K562 (cell line): Measurements from ENCODE around the gene KLK8. TPM values are rescaled to one million over a fixed set of nuclear protein-coding genes. Genes with fewer than 3 reads are reported as not detected.

ENCODE experiments used
- ATAC-seq: fragments of 200-7000 bp; cut with Tn5 transposase; 3 replicates; pipeline ENCODE4 v1.9.1; 2020; ENCODE audit warnings: moderate library complexity
- BruUV-seq: library from RNA; stranded (reverse); fragments of 400-500 nt; replicated peaks from 2 replicates; lab custom pipeline; 2021; lab: Mats Ljungman, UMichigan
- CTCF ChIA-PET: fragments of 300-600 bp; formaldehyde crosslinking; extraction: SDS; loops from one replicate; lab custom pipeline; 2021; ENCODE audit warnings: low intra/inter-chr PET ratio; lab: Yijun Ruan, JAX
- POLR2A ChIA-PET: fragments of 300-600, 350-650 bp; sonication (Branson Sonifier 250); formaldehyde crosslinking; extraction: SDS; loops from one replicate; lab custom pipeline; 2021; ENCODE audit warnings: antibody characterized with exemption, inconsistent platforms; lab: Yijun Ruan, JAX
- DNase-seq, 4 experiments: peaks; one replicate each; pipeline versions ENCODE4 v3.0.0 to v3.0.0-alpha.2; 2011 to 2018; ENCODE audit warnings: low spot score in 3 of 4, mixed read lengths in 3 of 4; ENCODE audit errors: extremely low read depth in 1 of 4
- FAIRE-seq: peaks from 2 replicates; lab custom pipeline; 2011; peaks lifted over from hg19 to GRCh38; lab: Jason Lieb, UNC
- H2AFZ ChIP-seq: 2 replicates; pipeline ENCODE4 v1.6.0; 2011; ENCODE audit warnings: low read depth, low read length, control low read depth, inconsistent platforms
- H3K27ac ChIP-seq: fragments of 200-600 bp; 3 replicates; pipeline ENCODE4 v1.8.0; 2011; ENCODE audit warnings: low read depth, mild to moderate bottlenecking, control low read depth, inconsistent platforms, low read length, moderate library complexity, mixed read lengths; ENCODE audit errors: extremely low read depth
- H3K27me3 ChIP-seq, 2 experiments: fragments of 300-600 bp in 1 of 2; 2 replicates in 1 of 2; 3 replicates in 1 of 2; pipeline versions ENCODE4 v1.6.0 to v1.8.0; 2011; ENCODE audit warnings: inconsistent platforms in 2 of 2, low read length in 2 of 2, mild to moderate bottlenecking in 1 of 2, mixed read lengths in 1 of 2, moderate library complexity in 1 of 2; ENCODE audit not compliant: control insufficient read depth in 2 of 2, insufficient read depth in 2 of 2
- H3K36me3 ChIP-seq: fragments of 300-600 bp; 3 replicates; pipeline ENCODE4 v1.8.0; 2011; ENCODE audit warnings: mild to moderate bottlenecking, low read length, inconsistent platforms; ENCODE audit not compliant: control insufficient read depth, insufficient read depth
- H3K4me1 ChIP-seq, 2 experiments: fragments of 200-600 bp in 1 of 2; replicated peaks in 1 of 2; 2 replicates in 1 of 2; 3 replicates in 1 of 2; pipeline versions ENCODE4 v1.5.1 to v1.8.0; 2011; ENCODE audit warnings: inconsistent platforms in 2 of 2, low read length in 2 of 2, mild to moderate bottlenecking in 1 of 2, mixed read lengths in 1 of 2, moderate library complexity in 1 of 2; ENCODE audit not compliant: control insufficient read depth in 2 of 2, insufficient read depth in 2 of 2
- H3K4me2 ChIP-seq: 2 replicates; pipeline ENCODE4 v1.6.1; 2011; ENCODE audit warnings: low read length, control low read depth, inconsistent platforms, mixed read lengths; ENCODE audit not compliant: insufficient read depth
- H3K4me3 ChIP-seq: fragments of 200-600 bp; sonication (generic), shearing (Covaris generic); 2 replicates; pipeline ENCODE4 v1.5.1; 2016; ENCODE audit warnings: control low read depth, inconsistent platforms
- H3K79me2 ChIP-seq: fragments of 200-600 bp; 3 replicates; pipeline ENCODE4 v1.8.0; 2011; ENCODE audit warnings: low read length, inconsistent platforms; ENCODE audit not compliant: control insufficient read depth, insufficient read depth
- H3K9ac ChIP-seq, 2 experiments: 2 replicates each; pipeline versions ENCODE4 v1.6.0 to v1.6.1; 2011; ENCODE audit warnings: low read depth in 2 of 2, low read length in 2 of 2, control low read depth in 1 of 2, inconsistent platforms in 1 of 2, mild to moderate bottlenecking in 1 of 2, mixed read lengths in 1 of 2; ENCODE audit not compliant: insufficient read depth in 1 of 2
- H3K9me1 ChIP-seq: one replicate; pipeline ENCODE4 v1.6.0; 2011; ENCODE audit warnings: inconsistent platforms, mild to moderate bottlenecking, low read length, moderate library complexity; ENCODE audit not compliant: control insufficient read depth, insufficient read depth
- H3K9me3 ChIP-seq: replicated peaks from 2 replicates; pipeline ENCODE4 v1.5.1; 2011; ENCODE audit warnings: low read depth, low read length, inconsistent platforms; ENCODE audit not compliant: control insufficient read depth, insufficient read depth
- H4K20me1 ChIP-seq: replicated peaks from 2 replicates; pipeline ENCODE4 v1.6.1; 2011; ENCODE audit warnings: low read length, inconsistent platforms, mixed read lengths; ENCODE audit not compliant: control insufficient read depth, insufficient read depth
- ARID4B ChIP-seq: sonication (generic); formaldehyde crosslinking; IDR thresholded peaks from 2 replicates; pipeline ENCODE4 v1.8.0; 2022; ENCODE audit warnings: mild to moderate bottlenecking, missing genetic modification reagents
- NEUROD1 ChIP-seq: fragments of 150-350 bp; IDR thresholded peaks from 2 replicates; pipeline ENCODE4 v1.6.1; 2014; ENCODE audit warnings: borderline replicate concordance, low read length, low read depth; ENCODE audit not compliant: partially characterized antibody
- NFYB ChIP-seq: IDR thresholded peaks from 2 replicates; pipeline ENCODE4 v1.6.1; 2011; ENCODE audit warnings: mild to moderate bottlenecking, moderate library complexity; ENCODE audit not compliant: insufficient read length; ENCODE audit errors: extremely low read depth
- PATZ1 ChIP-seq: fragments of 250-450 bp; sonication (Bioruptor Pico); IDR thresholded peaks from 2 replicates; pipeline ENCODE4 v1.5.0; 2020; ENCODE audit warnings: mild to moderate bottlenecking, borderline replicate concordance
- REST ChIP-seq, 2 experiments: fragments of 450-650 bp; formaldehyde crosslinking in 1 of 2; IDR thresholded peaks; 2 replicates each; pipeline versions ENCODE4 v1.4.0 to v1.6.1; 2014 to 2020; ENCODE audit warnings: mild to moderate bottlenecking in 2 of 2, borderline replicate concordance in 1 of 2, low read depth in 1 of 2
- WGBS: fragments of 100-300 bp; shearing (Covaris generic); methylation state at CpG from one replicate; pipeline ENCODE4 v1.1.6; 2016; ENCODE audit warnings: low coverage, mixed read lengths; ENCODE audit not compliant: insufficient coverage; ENCODE audit errors: missing lambda C conversion rate; 5-methylcytosine and 5-hydroxymethylcytosine counted together
- in situ Hi-C: fragments of 300-500 bp; cut with MboI; formaldehyde crosslinking; loops from 4 replicates; pipeline ENCODE4 v1.15.0; 2018; ENCODE audit warnings: inconsistent platforms, mixed read lengths
- intact Hi-C: fragments of 100-400 bp; cut with micrococcal nuclease; formaldehyde crosslinking; loops from 2 replicates; pipeline ENCODE4 v1.14.2; 2022
- polyA plus RNA-seq, 8 experiments: library from polyadenylated mRNA; depleted of rRNA in 4 of 8; stranded (reverse) in 5 of 8; unstranded in 3 of 8; fragments of >200 nt; fragmentation: Nextera tagmentation in 2 of 8; fragmentation: Illumina TruSeq in 1 of 8; extraction: Ambion mirVana in 2 of 8; extraction: Trizol in 1 of 8; gene quantifications; 2 replicates each; pipeline versions ENCODE4 v1.2.1 to v1.2.3, GENCODE V29; 2011 to 2014; ENCODE audit warnings: inconsistent platforms in 1 of 8, missing spikeins in 1 of 8
- total RNA-seq, 7 experiments: library from RNA; depleted of rRNA in 6 of 7; stranded (reverse); fragments of >200 nt in 6 of 7; fragmentation: Illumina TruSeq in 2 of 7; extraction: Trizol in 2 of 7; gene quantifications; 2 replicates each; pipeline versions ENCODE4 v1.2.1 to v1.2.3, GENCODE V29; 2011 to 2021; ENCODE audit warnings: low replicate concordance in 1 of 7

KLK8 gene
- total and polyA plus RNA-seq, 9 of the 15 experiments (the other 6 are each of a cell fraction or from before 2014, with no cell fraction given): 0.37 to 1.7 (median 0.76) TPM

- H4K20me1 ChIP-seq: no peaks in the 10 kb centered on the region
- no peaks in the 10 kb centered on the region for H3K79me2 ChIP-seq
- H3K9ac ChIP-seq: no peak overlapping the region
- H3K9me1 ChIP-seq: no peaks in the 10 kb centered on the region
- no peak overlapping the region for H3K27ac ChIP-seq
- ChIA-PET POLR2A (no interaction called here), CTCF (no interaction called here)
- peaks cover 0 to 18% of the 10 kb centered on the region in 2 experiments; a peak in 3 of 5 replicates for H3K27me3 ChIP-seq
- DNase-seq: peak; percentile 54 to 77 (median 72)
- H3K36me3 ChIP-seq: no peaks in the 10 kb centered on the region
- H3K9me3 ChIP-seq: no peaks in the 10 kb centered on the region; the same call in 1 of the 2 replicates
- ATAC-seq: peak; percentile 88
- in situ Hi-C loops: no loop called here
- no peak overlapping the region for H3K4me2 ChIP-seq
- 6% methylated on average over 2 of the region's 2 CpGs for WGBS
- BruUV-seq: no TSS peak
- intact Hi-C loops: no loop called here
- H3K4me1 ChIP-seq: no peaks in the 10 kb centered on the region
- peak; percentile 86 for FAIRE-seq
- H2AFZ ChIP-seq: peak overlapping the region; percentile 44; the same call in 1 of the 2 replicates
- no peak overlapping the region for H3K4me3 ChIP-seq
- TF ChIP-seq REST (IDR thresholded peaks at IDR 0.05; ENCODE audit: borderline replicate concordance) (peak; percentile 58), REST (CRISPR knock-in tag; IDR thresholded peaks at IDR 0.05; ENCODE audit: low read depth) (no peak), PATZ1 (CRISPR knock-in tag) (no peak), NFYB (peak; percentile 69), ARID4B (CRISPR knock-in tag) (no peak), NEUROD1 (no peak)
These were observed 7.3 kb downstream of the KLK8 start for GRCh38 chr19:50994129-50994528.
